GM18907 (cell line): ENCODE results near the gene ERG.

ENCODE experiments used
- ATAC-seq: cut with Tn5 transposase; IDR thresholded peaks from one replicate; pipeline ENCODE4 v1.9.1; 2021; ENCODE audit warnings: mild to moderate bottlenecking, moderate library complexity; ENCODE audit not compliant: unreplicated experiment

The ERG gene

GRCh38 chr21:38363693-38364092, 134.6 kb downstream of the ERG start:
- no peak for ATAC-seq

- no peak for ATAC-seq
These were observed 137.0 kb downstream of the ERG start for GRCh38 chr21:38361324-38361723.

- no peak for ATAC-seq
These were observed 138.4 kb downstream of the ERG start for GRCh38 chr21:38359835-38360234.

DNA sequence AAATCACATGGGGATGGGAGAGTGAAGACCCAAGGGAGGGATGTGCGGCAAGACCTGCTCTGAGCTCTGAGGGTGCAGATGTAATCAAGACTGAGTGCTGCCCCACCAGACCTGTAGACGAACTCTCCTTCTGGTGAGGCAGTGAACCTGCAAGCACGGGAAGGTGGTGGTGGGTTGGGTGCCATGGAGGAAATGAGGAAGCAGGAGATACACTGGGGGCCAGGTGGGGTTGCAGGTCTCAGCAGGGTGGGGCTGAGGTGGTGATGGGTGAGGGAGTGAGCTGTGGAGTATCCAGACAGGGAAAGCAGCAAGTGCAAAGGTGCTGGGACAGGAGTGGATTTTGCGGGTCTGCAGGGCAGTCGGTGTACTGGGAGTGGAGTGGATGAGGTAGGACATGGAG, 139.2 kb downstream of the ERG start:
- ATAC-seq, result no peak

DNA sequence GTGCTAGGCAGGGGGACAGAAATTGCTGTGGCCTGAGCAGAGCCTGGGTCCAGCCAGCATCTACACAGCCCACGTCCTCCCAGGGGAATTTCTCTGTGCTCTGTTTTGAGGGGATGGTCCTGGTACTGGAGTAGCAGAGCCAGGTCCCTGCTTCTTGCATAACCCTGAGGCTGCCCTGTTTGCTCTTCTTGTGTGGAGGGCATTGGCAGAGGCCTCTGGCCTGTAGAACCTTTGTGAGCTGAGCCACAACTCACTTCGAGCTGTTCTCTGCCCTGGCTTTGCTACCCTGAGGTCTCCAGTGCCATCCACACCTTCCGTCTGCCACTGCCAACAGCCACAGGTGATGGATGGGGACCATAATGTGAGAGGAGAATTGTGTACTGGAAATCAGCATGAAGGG, 139.6 kb downstream of the ERG start:
- no peak for ATAC-seq

DNA sequence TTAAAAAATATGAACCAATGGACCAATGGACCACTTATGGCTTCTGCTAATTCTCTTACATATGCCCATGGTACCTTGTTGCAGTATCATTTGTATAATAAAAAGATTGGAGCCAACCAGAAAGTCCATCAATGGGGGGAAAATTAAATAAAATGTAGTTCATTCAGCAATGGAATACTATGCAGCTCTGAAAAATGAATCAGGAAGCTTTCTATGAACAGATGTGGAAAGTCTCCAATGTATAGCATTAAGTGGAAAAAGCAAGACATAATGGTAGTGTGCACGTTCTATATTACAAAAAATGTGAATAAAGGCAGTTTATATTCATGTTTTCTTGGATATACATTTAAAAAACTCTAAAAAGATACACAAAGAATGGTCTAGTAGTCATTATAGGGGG, 140.2 kb downstream of the ERG start:
- ATAC-seq, result no peak

- ATAC-seq, result no peak
These were observed 141.2 kb downstream of the ERG start for GRCh38 chr21:38356883-38357625.

DNA sequence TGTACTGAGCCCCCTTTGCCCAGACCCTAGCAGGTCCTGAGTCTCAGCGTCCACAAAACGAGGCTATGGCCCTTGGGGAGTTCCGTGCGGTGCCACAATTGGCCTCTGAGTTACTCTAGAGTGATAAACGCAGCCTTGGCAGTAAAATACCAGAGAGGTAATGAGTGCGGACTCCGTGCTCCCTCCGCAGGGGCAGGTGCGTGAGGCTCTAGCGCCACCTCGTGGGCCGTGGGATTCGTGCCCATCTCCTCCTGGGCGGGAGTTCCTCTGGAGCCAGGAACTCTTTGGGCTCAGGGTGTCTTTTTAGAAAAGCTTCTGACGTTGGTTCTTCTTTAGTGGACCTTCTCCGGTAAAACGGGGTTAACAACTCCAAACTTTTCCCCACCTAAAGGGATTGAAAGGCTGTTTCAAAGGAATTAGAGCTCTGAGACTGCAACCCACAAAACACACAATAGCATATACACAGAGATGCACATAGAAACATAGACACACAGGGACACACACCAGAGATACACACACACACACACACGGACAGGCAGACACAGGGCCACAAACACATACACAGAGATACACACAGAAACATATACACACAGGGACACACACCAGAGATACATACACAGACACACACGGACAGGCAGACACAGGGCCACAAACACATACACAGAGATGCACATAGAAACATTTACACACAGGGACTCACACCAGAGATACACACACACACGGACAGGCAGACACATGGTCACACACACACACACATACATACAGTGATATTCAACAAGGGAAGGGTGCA, 142.1 kb downstream of the ERG start:
- peak; percentile 72 for ATAC-seq

DNA sequence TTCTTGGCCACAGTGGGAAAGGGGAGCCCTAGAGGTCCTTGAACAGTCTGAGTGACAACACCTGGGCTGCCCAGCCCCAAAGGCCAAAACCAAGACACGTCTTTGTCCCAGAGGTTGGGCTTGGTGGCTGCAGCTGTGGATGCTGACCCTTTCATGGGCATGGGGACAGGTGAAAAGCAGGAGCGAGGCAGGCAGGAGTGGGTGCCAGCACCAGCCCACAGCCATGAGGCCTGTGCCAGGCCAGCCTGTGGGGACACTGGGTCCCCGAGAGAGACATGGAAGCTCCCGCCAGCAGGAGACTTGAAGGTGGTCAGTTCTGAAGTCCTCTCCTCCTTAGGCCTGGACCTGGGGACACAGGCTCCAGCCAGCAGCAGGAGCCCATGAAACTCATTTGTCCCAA, 142.9 kb downstream of the ERG start:
- ATAC-seq, result no peak

GRCh38 chr21:38354746-38355145, 143.5 kb downstream of the ERG start:
- no peak for ATAC-seq

GRCh38 chr21:38354231-38354630, 144.0 kb downstream of the ERG start:
- no peak for ATAC-seq

DNA sequence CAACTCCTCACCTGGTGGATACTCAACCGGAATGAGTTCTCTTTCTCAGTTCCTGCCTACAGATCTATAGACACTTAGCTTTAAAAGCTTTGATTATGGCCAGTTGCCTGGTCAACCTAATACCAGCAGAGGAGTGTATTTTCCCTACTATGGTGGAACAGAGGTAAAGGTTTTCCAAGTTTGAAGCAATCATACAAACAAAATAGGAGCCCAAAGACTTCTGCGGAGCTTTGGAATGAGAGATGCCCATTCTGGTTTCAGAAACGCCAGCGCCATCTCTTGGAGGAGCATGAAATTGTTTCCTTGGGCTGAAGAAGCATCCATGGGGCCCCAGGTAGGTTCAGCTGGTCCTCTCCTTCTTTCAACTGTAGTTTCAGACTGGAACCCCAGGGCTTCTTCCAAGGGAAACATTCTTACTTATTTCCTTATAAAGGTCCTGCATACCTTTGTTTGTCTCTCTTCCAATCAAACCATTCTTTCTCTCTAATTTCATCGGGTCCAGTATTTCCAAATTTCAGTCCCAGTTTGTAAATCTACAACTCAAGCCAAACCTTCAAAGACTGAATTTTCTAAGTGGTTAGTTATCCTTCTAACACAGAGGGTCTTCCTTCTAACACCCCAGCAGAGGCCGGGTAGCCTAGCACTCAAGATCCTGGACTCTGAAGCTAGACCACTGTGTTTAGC, 145.6 kb downstream of the ERG start:
- ATAC-seq, result no peak

DNA sequence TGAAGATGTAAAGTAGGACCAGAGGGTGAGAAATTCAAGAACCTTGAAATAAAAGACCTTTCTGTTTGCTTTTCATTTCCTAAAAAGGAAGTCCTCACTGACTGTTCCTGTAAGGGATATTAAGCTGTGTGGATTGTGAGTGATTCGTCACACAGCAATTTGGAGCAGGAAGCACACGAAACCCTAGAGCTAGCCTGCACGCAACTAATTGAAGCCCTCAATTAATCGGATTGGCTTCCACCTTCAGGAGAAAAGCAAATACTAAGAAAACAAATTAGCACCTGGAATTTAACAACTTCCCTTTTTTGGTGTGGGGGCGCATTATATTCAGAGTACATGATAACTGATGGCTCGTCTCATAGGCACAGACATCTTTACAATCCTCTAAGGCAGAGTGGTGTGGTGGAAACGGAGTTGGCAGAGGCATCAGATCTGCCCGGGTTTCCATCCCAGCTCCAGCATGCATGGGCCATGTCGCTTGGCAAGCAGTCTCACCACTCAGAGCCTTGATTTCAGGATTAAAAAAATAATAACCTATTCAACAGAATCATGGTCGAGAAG, 146.2 kb downstream of the ERG start:
- no peak for ATAC-seq

DNA sequence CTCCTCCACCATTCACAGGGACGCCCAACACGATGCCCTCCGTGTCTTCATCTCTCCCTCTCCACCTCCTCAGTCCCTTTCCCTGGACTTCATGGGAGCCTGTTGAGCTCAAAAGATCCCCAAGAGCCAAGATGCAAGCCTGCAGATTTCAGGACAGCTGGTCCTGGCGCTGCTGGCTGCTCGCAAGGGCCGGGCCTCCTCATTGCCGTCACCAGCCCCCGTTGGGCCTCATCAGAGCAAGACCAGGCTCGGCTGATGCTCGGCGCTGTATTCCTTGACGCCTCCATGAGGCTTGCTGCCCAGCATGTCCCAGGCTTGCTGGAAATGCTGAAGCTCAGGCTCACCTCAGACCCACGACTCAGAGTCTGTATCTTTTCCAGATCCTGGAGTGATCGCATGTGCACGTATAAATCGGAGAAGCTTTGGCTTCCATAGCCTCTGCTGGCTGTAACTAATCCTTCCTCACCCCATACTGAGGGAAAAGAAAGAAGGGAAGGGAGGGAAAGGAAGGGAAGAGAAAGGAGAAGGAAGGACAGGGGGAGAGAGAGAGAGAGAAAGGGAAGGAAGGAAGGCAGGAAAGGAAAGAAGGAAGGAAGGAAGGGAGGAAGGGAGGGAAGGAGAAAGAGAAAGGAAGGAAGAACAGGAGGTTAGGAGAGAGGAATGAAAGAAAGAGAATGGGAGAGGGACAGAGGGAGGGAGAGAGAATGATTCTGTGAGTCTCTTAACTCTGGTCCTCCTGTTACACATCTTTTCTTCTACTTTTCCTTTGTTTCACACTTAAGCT, 146.9 kb downstream of the ERG start:
- ATAC-seq, result no peak

GRCh38 chr21:38350684-38351083, 147.6 kb downstream of the ERG start:
- ATAC-seq, result no peak

GRCh38 chr21:38349977-38350376, 148.3 kb downstream of the ERG start:
- no peak for ATAC-seq

GRCh38 chr21:38349111-38349746, 149.0 kb downstream of the ERG start:
- no peak for ATAC-seq

- no peak for ATAC-seq
These were observed 152.0 kb downstream of the ERG start for GRCh38 chr21:38346286-38346685.

DNA sequence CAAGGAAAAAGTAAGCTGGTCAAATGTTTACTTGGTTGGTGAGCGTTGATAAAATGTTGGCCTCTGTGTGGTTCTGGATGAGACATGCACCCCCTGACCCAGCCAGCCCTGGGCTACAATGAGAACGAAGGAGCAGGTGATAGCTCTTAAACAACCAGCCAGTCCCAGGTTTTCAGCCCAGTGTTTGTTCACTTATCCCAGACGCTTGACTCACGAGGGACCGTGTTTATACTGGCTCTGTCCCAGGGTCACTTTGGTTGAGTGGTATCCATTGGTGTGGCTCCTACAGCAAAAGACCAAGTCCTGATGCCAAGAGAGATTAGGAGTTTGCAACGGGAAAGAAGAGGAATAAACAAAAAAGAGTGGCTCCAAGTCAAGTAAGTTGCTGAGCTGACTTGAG, 154.6 kb downstream of the ERG start:
- ATAC-seq, result no peak

- no peak for ATAC-seq
These were observed 155.5 kb downstream of the ERG start for GRCh38 chr21:38342739-38343138.
